Sigmoid colon (tissue), 3 donors: ENCODE data around the gene FRS2.

Source experiments
- POLR2A ChIP-seq, 2 donors: fragments of 450-650 bp; IDR thresholded peaks; one replicate each; pipeline ENCODE4 v1.6.1; 2016; ENCODE audit warnings: antibody characterized with exemption in 2 of 2, mild to moderate bottlenecking in 2 of 2, moderate library complexity in 2 of 2
- TF ChIP-seq, protein P1 (sequence below), 4 experiments: fragments of 450-650 bp in 3 of 4; fragments of 200-600 bp in 1 of 4; IDR thresholded peaks; one replicate each; pipeline ENCODE4 v1.5.1; 2016 to 2019; ENCODE audit warnings: antibody characterized with exemption in 4 of 4, mild to moderate bottlenecking in 3 of 4, moderate library complexity in 2 of 4

GRCh38 chr12:69440016-69440415, 30.2 kb upstream of the FRS2 start:
- no peak for TF ChIP-seq POLR2A (IDR thresholded peaks at IDR 0.05)
- TF ChIP-seq, protein P1, sequence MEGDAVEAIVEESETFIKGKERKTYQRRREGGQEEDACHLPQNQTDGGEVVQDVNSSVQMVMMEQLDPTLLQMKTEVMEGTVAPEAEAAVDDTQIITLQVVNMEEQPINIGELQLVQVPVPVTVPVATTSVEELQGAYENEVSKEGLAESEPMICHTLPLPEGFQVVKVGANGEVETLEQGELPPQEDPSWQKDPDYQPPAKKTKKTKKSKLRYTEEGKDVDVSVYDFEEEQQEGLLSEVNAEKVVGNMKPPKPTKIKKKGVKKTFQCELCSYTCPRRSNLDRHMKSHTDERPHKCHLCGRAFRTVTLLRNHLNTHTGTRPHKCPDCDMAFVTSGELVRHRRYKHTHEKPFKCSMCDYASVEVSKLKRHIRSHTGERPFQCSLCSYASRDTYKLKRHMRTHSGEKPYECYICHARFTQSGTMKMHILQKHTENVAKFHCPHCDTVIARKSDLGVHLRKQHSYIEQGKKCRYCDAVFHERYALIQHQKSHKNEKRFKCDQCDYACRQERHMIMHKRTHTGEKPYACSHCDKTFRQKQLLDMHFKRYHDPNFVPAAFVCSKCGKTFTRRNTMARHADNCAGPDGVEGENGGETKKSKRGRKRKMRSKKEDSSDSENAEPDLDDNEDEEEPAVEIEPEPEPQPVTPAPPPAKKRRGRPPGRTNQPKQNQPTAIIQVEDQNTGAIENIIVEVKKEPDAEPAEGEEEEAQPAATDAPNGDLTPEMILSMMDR (IDR thresholded peaks at IDR 0.05): no peak
